B cell (primary cell): ENCODE results near the gene FAM3A. TPM values are rescaled to one million over a fixed set of nuclear protein-coding genes. Genes with fewer than 3 reads are reported as not detected.

Source experiments
- ATAC-seq: fragments of 200-7000 bp; cut with Tn5 transposase; one replicate; pipeline ENCODE4 v1.10.0; 2021; ENCODE audit warnings: low read depth, mild to moderate bottlenecking, moderate number of reproducible peaks, moderate library complexity
- CTCF ChIA-PET: fragments of 350-600 bp; sonication (Branson Sonifier 250); formaldehyde crosslinking; loops from one replicate; lab custom pipeline; 2021; ENCODE audit warnings: antibody characterized with exemption, inconsistent platforms; lab: Charles Lee
- POLR2A ChIA-PET: fragments of 350-600 bp; sonication (Branson Sonifier 250); formaldehyde crosslinking; loops from one replicate; lab custom pipeline; 2021; ENCODE audit warnings: antibody characterized with exemption; lab: Charles Lee
- DNase-seq: peaks from one replicate; pipeline ENCODE4 v3.0.0; 2013
- H2AFZ ChIP-seq: 2 replicates; pipeline ENCODE4 v1.6.1; 2012; ENCODE audit warnings: mild to moderate bottlenecking, low read depth, low read length; ENCODE audit not compliant: insufficient read depth, poor library complexity, severe bottlenecking
- H3K27ac ChIP-seq, 2 donors: 1 replicate in 1 of 2; 2 replicates in 1 of 2; pipeline ENCODE4 v1.5.1; 2012 to 2013; ENCODE audit warnings: low read length in 2 of 2, mild to moderate bottlenecking in 2 of 2, moderate library complexity in 1 of 2
- H3K27me3 ChIP-seq, 4 experiments: fragments of 200-600 bp in 1 of 4; sonication (generic) in 1 of 4; replicated peaks in 1 of 4; 1 replicate in 2 of 4; 2 replicates in 2 of 4; pipeline versions ENCODE4 v1.6.1 to v1.7.0; 2013 to 2016; ENCODE audit warnings: low read length in 3 of 4, mild to moderate bottlenecking in 2 of 4, mixed read lengths in 1 of 4, moderate library complexity in 1 of 4; ENCODE audit not compliant: insufficient read depth in 4 of 4, control insufficient read depth in 3 of 4; ENCODE audit errors: control extremely low read depth in 1 of 4
- H3K36me3 ChIP-seq, 2 experiments: replicated peaks in 1 of 2; 1 replicate in 1 of 2; 2 replicates in 1 of 2; pipeline versions ENCODE4 v1.6.1 to v1.7.1; 2013; ENCODE audit warnings: low read length in 1 of 2; ENCODE audit not compliant: insufficient read depth in 2 of 2, control insufficient read depth in 1 of 2; ENCODE audit errors: control extremely low read depth in 1 of 2, extremely low read depth in 1 of 2
- H3K4me1 ChIP-seq, 2 donors: fragments of 200-600 bp in 1 of 2; sonication (generic) in 1 of 2; 1 replicate in 1 of 2; 2 replicates in 1 of 2; pipeline versions ENCODE4 v1.5.1 to v1.6.1; 2013 to 2017; ENCODE audit warnings: low read length in 2 of 2; ENCODE audit not compliant: control insufficient read depth in 2 of 2, insufficient read depth in 2 of 2
- H3K4me2 ChIP-seq: replicated peaks from 2 replicates; pipeline ENCODE3; 2012; ENCODE audit warnings: mild to moderate bottlenecking, low read depth, low read length; ENCODE audit not compliant: poor library complexity, severe bottlenecking
- H3K4me3 ChIP-seq, 5 experiments: fragments of 200-600 bp in 1 of 5; sonication (generic) in 1 of 5; 1 replicate in 3 of 5; 2 replicates in 2 of 5; pipeline versions ENCODE4 v1.5.1 to v1.7.0; 2011 to 2016; ENCODE audit warnings: low read length in 4 of 5, mild to moderate bottlenecking in 4 of 5, low read depth in 2 of 5, control low read depth in 1 of 5, moderate library complexity in 1 of 5; ENCODE audit not compliant: insufficient read depth in 1 of 5; ENCODE audit errors: control extremely low read depth in 1 of 5, extremely low read depth in 1 of 5
- H3K79me2 ChIP-seq: fragments of 200-600 bp; sonication (generic); one replicate; pipeline ENCODE4 v1.6.0; 2016; ENCODE audit warnings: low read length; ENCODE audit not compliant: control insufficient read depth, insufficient read depth
- H3K9ac ChIP-seq: fragments of 200-600 bp; sonication (generic); 2 replicates; pipeline ENCODE4 v1.6.1; 2017; ENCODE audit warnings: mild to moderate bottlenecking, low read length, moderate library complexity
- H3K9me3 ChIP-seq, 3 donors: one replicate each; pipeline versions ENCODE4 v1.6.1 to v1.7.1; 2013; ENCODE audit warnings: low read length in 2 of 3; ENCODE audit not compliant: control insufficient read depth in 2 of 3, insufficient read depth in 1 of 3; ENCODE audit errors: control extremely low read depth in 1 of 3
- H4K20me1 ChIP-seq: 2 replicates; pipeline ENCODE4 v1.6.0; 2012; ENCODE audit warnings: mild to moderate bottlenecking, low read length; ENCODE audit not compliant: insufficient read depth, control insufficient read depth, poor library complexity, severe bottlenecking
- H3K27ac Mint-ChIP-seq: one replicate; pipeline ENCODE4 v1.8.0; 2021; ENCODE audit warnings: mixed read lengths
- H3K27me3 Mint-ChIP-seq: one replicate; pipeline ENCODE4 v1.8.0; 2021; ENCODE audit warnings: mixed read lengths
- H3K4me1 Mint-ChIP-seq: one replicate; pipeline ENCODE4 v1.8.0; 2021; ENCODE audit warnings: mixed read lengths
- H3K4me3 Mint-ChIP-seq: one replicate; pipeline ENCODE4 v1.8.0; 2021; ENCODE audit warnings: mixed read lengths
- H3K9me3 Mint-ChIP-seq: one replicate; pipeline ENCODE4 v1.8.0; 2022; ENCODE audit warnings: mixed read lengths; ENCODE audit not compliant: insufficient read depth
- CTCF ChIP-seq: fragments of 200-600 bp; IDR thresholded peaks from one replicate; pipeline ENCODE4 v1.8.0; 2022; ENCODE audit warnings: antibody characterized with exemption, mild to moderate bottlenecking
- EZH2 ChIP-seq: IDR thresholded peaks from 2 replicates; pipeline ENCODE4 v1.6.1; 2012; ENCODE audit warnings: borderline replicate concordance, low read depth, mild to moderate bottlenecking, moderate library complexity, low read length; ENCODE audit not compliant: insufficient read depth, poor library complexity, severe bottlenecking
- WGBS: methylation state at CpG from one replicate; pipeline ENCODE4 v1.1.5; 2013; ENCODE audit warnings: missing lambda C conversion rate; ENCODE audit not compliant: insufficient coverage; 5-methylcytosine and 5-hydroxymethylcytosine counted together
- intact Hi-C: fragments of 100-400 bp; cut with micrococcal nuclease; formaldehyde crosslinking; loops from one replicate; pipeline ENCODE4 v1.10.0; 2022
- polyA plus RNA-seq: library from polyadenylated mRNA; depleted of rRNA; stranded (reverse); fragments of >200 nt; gene quantifications from 2 replicates; pipeline ENCODE4 v1.2.3, GENCODE V29; 2012
- total RNA-seq, 2 donors: library from RNA; stranded (reverse); fragments of 120-200 nt in 1 of 2; gene quantifications; 1 replicate in 1 of 2; 2 replicates in 1 of 2; pipeline versions ENCODE4 v1.2.3 to v1.2.4, GENCODE V29; 2013 to 2022

FAM3A gene
- total and polyA plus RNA-seq, 2 donors (not counting 1 experiment from before 2014, with no cell fraction given), result 39.6 to 59.4 TPM

- CTCF ChIA-PET, result interaction anchor here (1.1 kb wide), 1 partner anchor 19 kb away, joined by 3 read pairs; no protein-coding TSS in a partner anchor
- Mint-ChIP-seq H3K27me3 (no peaks in the 10 kb centered on the region), H3K9me3 (no peaks in the 10 kb centered on the region), H3K4me1 (peaks cover 45% of the 10 kb centered on the region), H3K4me3 (peak overlapping the region; percentile 79), H3K27ac (peak overlapping the region; percentile 73)
- DNase-seq, result peak; percentile 25
- Histone ChIP-seq H2AFZ (no peak overlapping the region), H3K4me1 (peaks cover 20 to 48% of the 10 kb centered on the region in 2 donors), H3K27ac (no peak overlapping the region), H3K9ac (no peak overlapping the region), H3K4me3 (peak overlapping the region in 4 of 5 experiments; percentile 38 to 82 (median 62)), H3K4me2 (peak overlapping the region; percentile 72), H3K27me3 (no peaks in the 10 kb centered on the region), H3K79me2 (peaks cover 31% of the 10 kb centered on the region), H3K9me3 (no peaks in the 10 kb centered on the region), H3K36me3 (peaks cover 0 to 4% of the 10 kb centered on the region in 2 experiments), H4K20me1 (peaks cover 5% of the 10 kb centered on the region)
- TF ChIP-seq CTCF (no peak), EZH2 (no peak)
- POLR2A ChIA-PET, result interaction anchor here (0.6 kb wide), 1 partner anchor 140 kb away, joined by 4 read pairs; no protein-coding TSS in a partner anchor
- ATAC-seq, result no peak
- 100% methylated on average over 1 of the region's 17 CpGs for WGBS
- intact Hi-C loops, result no loop called here
These were observed 29.7 kb upstream of the FAM3A start for GRCh38 chrX:154545673-154546274.
